Activated CD4-positive, alpha-beta T cell treated with anti-CD3 and anti-CD28 coated beads, Interleukin-2, amount 50 U/mL, for 48 hours (primary cell): ENCODE results near the gene CFAP69.

Source experiments
- DNase-seq, 2 experiments: peaks; one replicate each; pipeline ENCODE4 v3.0.0-alpha.2; 2020

The CFAP69 gene, protein sequence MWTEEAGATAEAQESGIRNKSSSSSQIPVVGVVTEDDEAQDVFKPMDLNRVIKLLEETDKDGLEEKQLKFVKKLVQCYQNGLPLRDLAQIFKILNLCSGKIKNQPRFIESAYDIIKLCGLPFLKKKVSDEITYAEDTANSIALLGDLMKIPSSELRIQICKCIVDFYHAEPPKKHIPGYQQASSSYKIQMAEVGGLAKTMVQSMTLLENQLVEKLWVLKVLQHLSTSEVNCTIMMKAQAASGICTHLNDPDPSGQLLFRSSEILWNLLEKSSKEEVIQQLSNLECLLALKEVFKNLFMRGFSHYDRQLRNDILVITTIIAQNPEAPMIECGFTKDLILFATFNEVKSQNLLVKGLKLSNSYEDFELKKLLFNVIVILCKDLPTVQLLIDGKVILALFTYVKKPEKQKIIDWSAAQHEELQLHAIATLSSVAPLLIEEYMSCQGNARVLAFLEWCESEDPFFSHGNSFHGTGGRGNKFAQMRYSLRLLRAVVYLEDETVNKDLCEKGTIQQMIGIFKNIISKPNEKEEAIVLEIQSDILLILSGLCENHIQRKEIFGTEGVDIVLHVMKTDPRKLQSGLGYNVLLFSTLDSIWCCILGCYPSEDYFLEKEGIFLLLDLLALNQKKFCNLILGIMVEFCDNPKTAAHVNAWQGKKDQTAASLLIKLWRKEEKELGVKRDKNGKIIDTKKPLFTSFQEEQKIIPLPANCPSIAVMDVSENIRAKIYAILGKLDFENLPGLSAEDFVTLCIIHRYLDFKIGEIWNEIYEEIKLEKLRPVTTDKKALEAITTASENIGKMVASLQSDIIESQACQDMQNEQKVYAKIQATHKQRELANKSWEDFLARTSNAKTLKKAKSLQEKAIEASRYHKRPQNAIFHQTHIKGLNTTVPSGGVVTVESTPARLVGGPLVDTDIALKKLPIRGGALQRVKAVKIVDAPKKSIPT

DNA sequence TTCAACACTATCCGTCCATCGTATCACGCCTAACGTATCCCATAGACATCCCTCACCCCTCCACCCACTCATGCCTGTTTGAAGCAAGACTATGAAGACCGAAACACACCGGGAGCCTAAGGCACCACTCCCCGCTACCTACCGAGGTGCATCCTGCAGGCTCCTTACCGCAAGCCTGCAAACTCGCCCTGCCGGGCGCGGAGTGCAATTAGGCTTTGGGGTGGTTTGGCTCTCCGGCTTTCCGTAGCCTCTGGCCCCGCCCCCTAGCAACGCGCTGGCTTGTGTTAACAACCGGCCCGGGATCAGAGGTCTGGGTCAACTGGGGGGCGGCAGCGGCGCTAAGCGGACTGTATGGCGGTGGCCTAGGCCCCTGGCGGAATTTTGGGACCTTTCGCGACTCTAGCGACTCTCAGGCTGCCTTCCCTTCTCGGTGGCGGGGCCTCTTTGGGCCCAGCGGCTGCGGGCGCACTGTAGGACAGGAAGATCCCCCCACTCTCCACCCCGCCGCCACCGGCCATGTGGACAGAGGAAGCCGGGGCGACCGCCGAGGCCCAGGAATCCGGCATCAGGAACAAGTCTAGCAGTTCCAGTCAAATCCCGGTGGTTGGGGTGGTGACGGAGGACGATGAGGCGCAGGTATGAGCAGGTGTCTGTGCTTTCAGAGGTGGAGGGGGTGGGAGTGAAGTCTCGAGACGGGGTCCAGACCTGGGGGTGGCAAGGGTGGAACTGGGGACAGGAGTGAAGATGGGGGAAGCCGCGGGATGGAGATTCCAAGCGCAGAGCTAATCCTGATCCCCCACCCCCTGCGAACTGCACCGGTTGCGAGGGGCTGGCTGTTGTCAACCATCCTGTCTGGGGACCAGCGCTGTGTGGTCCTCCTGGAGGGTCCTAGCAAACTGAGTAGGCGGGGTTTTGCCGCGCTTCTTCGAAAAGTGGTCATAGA, at the start of gene CFAP69:
Gene CFAP69 (plus strand): TSS at position 266 of the 943 bp plus-strand sequence. CDS start 251 bp downstream, at position 517.
- peak; percentile 92 to 93 for DNase-seq

DNA sequence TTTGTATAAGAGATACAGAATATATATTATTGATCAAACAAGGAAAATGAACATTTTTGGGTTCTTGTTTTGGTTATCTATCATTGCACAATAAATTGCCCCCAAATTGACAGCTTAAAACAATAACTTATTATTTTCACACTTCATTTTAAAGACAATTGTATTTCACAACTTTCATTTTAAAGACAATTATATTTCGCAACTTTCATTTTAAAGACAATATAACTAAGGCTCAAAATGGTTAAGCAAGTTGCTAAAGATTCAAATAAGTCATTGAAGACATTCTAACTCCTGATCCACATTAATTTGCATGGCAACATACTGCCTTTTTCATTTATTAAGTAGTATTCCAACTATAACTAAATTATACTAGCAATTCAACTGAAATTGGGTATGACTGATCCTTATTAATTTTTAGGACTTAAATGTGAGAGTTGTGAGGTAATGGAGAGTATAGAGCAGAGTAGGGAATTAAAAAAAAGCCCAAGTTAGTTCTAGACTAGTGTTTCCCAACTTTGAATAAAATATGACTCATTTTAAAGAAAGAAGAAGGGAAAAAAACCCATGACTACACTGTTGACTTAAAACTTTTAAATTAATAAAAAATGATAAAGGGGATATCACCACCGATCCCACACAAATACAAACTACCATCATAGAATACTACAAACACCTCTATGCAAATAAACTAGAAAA, 43.3 kb upstream of the CFAP69 start:
- no peak for DNase-seq

DNA sequence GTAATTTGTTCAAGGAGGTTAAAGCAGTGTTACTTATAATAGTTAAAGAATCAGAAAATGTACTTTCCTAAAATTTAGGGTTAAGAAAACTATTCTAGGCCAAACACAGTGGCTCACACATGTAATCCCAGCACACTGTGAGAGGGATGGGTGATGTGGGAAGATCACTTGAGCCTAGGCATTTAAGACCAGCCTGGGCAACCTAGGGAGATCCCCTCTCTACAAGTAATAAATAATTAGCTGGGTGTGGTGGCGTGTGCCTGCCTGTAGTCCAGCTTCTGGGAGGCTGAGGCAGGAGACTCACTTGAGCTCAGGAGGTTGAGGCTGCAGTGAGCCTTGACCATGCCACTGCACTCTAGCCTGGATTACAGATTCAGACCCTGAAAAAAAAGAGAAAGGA, 37.0 kb upstream of the CFAP69 start:
- DNase-seq: no peak

DNA sequence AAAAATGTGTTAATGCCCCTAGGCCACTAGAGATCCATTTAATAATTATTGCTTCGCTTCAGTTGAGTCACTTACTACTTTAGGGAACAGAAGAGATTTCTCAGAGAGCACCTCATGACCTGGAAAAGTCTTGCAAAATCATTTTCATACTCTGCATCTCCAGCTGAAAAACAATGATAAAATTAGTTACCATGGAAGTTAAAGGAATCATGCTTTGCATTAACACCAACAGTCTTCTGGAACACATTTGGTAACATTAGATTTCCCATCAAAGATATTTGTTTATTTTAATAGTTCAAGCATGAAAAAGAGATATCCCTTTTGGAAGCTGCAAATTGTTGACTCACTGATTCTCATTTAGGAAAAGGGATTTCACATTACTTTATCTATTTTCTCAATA, 35.2 kb upstream of the CFAP69 start:
- no peak for DNase-seq

DNA sequence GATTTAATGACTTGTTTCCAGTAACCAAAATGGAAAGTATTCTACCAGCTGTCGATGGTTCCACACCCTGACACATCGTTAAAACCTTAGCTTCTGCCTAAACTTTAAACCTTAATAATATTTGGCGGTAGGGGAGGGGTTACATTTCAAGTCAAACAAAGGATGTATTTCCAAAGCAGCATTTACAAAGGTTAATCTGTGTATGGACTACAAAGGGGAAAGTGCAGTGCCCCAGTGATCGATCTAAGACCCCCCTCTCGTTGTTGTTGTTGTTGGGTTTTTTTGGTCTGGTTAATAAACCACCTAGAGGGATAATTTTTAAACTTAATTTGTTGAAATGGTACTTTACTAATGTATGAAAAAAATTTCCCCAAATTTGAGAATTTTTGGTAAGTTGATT, 34.5 kb upstream of the CFAP69 start:
- no peak for DNase-seq

DNA sequence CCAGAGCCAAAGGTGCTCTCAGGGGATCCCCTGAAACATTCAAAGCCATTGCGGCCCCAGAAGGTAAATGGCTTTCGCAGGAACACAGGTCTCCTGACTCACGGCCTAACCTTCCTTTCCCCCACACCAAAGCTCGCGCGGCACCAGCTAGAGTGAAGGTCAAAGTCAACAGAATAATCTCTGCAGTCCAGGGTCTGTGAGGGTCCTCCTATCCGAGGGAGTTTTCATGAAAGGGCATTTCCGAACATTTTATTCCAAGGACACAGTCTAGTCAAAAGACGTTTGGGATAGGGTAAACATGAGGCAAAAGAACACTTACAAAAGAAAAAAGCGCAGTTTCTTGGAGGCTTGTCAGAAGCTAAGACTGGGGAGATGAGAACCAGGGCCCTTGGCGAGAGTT, 34.0 kb upstream of the CFAP69 start:
- DNase-seq: no peak

DNA sequence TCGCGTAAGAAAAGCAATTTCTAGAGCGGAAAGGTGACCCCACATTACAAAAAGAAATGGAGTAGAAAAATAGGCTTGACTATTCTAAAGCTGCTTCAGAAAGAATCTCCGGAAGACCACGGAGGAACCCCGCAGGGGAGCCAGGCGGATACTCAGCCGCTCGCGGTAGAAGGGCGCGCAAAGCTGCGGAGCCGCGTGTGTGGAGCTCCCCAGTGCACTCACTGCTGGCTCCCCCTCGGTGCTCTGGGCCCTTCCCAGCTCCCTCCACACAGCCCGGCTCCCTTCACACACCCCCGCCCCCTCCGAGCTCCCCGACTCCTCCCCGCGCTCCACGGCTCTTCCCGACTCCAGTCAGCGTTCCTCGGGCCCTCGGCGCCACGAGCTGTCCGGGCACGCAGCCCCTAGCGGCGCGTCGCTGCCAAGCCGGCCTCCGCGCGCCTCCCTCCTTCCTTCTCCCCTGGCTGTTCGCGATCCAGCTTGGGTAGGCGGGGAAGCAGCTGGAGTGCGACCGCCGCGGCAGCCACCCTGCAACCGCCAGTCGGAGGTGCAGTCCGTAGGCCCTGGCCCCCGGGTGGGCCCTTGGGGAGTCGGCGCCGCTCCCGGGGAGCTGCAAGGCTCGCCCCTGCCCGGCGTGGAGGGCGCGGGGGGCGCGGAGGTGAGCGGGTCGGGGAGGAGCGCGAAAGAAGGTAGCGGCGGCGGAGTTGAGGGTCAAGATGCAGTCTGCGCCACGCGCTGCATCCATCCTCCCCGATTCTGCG, 33.4 kb upstream of the CFAP69 start, which contains the start of gene STEAP2:
Gene STEAP2 (plus strand): TSS at position 350 of the 758 bp plus-strand sequence. CDS start 13,343 bp downstream, outside the sequence.
- DNase-seq: peak; percentile 44 to 48

DNA sequence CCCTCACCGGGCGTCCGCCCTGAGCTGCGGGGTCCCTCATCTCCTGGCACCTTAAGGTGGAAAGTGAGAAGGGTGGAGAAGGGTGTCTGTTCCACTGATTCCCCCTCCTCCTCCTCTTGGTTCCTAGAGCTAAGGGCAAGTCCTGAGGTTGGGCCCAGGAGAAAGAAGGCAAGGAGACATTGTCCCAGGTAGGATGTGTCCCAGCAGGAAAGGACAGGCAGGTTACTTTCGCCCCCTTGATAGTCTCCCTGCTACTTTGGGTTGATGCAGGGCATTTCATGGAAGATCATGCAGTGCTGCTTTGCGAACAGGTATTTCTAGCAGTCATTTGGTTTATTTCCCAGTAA, 32.9 kb upstream of the CFAP69 start:
- no peak for DNase-seq

DNA sequence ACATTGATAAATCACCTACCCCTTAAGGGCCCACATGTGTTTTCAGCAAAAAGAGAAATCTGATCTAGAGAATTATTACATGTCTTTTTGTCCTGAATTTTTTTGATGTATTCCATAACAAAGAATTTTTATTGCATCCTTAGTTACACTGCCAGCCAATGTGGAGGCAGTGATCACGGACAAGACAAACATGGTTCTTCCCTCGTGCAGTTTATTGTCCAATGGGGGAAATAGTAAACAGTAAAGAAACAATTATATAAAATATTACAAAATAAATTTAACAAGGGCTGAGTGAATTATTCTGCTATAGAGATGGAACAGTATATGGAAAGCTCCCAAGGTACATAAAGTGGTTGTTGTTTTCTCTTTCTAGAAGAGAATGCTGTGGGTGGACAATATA, 31.5 kb upstream of the CFAP69 start:
- DNase-seq: no peak

DNA sequence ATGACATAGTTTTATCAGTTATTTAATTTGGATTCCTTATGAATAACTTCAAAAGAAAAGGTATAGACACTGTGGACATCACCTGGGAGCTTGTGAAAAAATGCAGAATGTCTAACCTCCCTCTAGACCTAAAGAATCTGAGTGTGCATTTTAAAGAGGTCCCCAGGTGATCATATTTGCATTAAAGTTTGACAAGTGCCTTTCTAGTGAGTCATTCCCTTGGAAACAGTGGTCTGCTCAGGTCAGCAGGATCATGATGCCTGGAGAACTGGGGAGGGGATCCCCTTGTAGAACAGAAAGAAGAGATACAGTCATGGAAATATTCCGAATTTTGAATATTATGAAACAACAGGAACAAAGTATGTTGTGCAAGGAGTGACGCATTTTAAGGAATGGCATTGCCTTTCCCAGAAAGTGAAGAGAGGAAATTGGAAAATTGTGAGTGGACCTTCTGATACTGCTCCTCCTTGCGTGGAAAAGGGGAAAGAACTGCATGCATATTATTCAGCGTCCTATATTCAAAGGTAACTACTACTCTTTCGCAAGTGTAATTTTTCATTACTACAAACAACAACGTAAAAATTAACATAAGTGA, 28.8 kb upstream of the CFAP69 start:
- no peak for DNase-seq

DNA sequence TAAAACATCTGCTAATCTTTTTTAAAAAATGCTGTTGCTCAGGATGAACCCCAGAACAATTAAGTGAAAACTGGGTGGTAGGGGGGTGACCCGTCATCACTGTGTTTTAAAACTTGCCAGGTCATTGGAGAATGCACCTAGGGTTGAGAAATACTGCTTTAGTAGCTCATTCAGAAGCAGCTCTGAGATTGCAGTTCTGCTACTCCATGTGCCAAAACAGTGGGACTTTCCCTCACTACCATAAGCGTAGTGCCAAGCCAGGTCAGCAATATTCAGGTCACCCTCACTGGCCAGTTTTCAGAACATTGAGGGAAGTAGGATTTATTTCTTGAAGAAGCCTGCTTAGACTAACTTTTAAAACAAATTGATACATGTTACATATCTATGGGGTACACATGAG, 28.2 kb upstream of the CFAP69 start:
- no peak for DNase-seq

DNA sequence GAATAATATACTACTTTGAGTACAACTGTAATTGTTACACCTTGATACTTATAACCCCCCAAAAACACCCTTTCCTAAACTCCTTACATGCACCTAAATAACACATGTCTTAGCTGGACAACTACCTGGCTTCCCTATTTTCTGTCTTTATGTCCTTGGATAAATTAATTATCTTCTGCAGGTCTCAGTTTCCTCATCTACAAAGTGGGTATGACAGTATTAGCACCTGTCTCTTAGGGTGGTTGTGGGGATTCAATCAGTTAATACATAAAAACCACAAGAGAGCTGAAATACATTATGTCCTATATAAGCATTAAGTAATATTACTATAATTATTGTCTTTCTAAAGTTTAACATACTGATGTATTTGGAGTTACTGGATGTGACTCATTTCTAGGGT, 22.6 kb upstream of the CFAP69 start:
- no peak for DNase-seq

DNA sequence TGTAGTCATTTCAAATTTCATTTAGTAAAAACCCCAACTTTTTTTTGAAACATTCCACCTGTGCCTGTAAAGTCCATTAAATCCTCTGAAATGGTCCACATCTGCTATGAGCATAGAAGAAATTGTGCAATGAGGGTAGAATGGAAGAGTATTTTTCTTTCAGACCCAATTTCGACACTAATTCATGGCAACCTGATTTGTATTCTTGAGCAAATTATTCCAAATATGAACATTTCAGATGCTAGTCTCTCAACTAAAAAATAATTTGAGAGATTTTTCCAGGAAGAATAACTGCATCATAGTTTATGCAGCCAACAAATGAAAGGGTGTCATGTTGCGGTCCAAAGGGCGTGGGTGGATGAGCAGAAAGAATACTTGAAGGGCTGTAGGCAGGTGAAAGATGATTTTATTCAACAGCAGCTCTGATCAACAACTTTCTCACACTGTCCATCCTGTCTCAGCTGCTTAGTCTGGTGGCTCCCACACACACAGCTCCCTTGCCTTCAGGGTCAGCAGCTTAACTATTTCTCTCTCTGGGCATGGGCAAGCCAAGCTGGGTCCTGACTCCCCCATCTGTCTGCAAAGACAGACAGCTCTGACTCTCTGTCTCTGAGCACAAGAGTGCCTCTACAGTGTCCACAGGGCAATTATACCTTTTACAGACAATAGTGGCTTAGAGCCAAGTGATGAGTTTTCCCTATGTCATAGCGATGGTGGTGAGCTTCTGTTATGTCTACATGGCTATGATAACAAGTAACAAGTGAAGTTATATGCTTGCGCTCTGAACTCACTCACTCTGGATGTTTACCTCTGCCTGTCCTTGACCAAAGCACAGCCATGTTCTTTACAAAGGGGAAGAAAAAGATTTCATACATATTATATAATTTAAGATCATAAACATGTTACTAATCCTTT, 21.9 kb upstream of the CFAP69 start:
- no peak for DNase-seq

DNA sequence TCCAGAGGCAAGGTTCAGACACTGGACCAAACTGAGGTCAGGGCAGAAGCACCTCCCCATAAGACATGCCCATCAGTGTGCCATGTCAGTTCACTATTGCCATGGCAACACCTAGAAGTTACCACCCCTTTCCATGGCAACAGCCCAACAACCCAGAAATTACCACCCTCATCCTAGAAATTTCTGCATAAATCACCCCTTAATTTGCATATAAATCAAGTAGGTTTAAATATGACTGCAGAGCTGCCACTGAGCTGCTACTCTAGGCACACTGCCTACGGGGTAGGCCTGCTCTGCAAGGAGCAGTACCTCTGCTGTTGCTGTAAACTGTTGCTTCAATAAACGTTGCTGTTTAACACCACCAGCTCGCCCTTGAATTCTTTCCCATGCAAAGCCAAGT, 20.8 kb upstream of the CFAP69 start:
- DNase-seq: no peak

DNA sequence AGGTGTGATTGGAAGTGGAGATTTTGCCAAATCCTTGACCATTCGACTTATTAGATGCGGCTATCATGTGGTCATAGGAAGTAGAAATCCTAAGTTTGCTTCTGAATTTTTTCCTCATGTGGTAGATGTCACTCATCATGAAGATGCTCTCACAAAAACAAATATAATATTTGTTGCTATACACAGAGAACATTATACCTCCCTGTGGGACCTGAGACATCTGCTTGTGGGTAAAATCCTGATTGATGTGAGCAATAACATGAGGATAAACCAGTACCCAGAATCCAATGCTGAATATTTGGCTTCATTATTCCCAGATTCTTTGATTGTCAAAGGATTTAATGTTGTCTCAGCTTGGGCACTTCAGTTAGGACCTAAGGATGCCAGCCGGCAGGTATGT, 19.8 kb upstream of the CFAP69 start:
- DNase-seq: no peak

DNA sequence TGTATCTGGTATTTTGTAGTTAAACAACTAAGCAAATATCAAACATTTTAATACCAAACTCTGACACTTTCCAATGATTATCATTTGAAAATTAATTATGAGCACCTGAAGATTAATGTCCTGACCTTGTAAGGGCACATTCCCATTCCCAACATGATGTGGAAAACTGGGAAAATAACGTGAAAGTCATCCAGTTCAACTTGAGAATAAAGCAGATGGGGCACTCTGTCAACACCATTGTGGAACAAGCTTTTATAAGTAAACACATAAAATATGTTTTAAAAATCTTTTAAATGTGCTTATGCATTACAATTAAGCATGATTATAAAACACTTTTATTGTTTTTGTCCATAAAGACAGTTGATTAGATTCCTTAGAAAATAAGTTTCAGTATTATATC, 19.4 kb upstream of the CFAP69 start:
- no peak for DNase-seq

DNA sequence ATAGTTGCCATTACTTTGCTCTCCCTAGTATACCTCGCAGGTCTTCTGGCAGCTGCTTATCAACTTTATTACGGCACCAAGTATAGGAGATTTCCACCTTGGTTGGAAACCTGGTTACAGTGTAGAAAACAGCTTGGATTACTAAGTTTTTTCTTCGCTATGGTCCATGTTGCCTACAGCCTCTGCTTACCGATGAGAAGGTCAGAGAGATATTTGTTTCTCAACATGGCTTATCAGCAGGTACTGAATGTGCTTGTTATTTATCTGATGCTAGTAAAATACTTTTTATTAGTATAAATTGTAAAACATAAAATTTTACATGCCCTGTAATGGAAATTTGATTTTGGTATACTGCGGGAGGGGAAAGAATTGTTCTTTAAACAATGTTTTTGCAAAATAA, 17.7 kb upstream of the CFAP69 start:
- DNase-seq: no peak

DNA sequence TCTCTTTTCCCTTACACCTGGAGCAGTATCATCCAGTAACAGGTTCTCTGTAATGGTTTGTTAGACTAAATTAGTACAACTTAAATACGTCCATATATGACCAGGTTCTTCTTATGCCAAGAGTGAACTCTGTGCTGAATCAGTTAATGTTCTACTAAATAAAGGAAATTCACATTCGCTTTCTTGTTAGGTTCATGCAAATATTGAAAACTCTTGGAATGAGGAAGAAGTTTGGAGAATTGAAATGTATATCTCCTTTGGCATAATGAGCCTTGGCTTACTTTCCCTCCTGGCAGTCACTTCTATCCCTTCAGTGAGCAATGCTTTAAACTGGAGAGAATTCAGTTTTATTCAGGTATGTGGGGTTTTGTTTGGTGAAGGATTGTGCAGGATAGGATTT, 15.3 kb upstream of the CFAP69 start:
- DNase-seq: no peak

DNA sequence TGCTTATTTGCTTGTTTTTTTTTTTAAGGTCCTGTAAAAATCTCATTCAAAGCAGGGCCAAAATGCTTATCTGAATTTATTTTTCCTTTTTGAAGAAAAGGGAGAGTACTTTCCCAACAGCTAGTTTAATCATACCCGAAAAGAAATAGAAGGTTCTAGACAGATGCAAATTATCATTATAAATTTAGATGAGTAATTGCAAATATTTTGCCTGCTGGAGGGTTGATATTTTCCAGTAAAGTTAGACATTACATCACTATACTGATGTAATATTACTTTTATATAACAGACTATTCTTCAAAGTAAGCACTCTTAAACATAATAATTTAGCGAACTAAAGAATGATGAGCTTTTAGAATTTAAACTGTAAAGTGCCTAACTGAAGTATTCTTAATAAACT, 14.1 kb upstream of the CFAP69 start:
- no peak for DNase-seq

DNA sequence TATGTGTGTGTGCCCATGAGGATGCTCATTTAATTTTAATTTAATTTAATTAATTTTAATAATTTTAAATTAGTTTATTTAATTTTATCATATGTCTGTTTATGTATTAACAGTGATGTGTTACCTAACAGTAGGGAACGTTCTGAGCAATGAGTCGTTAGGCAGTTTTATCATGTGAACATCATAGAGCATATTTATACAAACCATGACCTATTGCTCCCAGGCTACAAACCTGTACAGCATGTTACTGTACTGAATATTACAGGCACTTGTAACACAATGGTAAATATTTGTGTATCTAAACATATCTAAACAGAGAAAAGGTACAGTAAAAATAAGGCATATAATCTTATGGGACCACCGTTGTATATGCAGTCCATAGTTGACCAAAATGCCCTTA, 13.7 kb upstream of the CFAP69 start:
- no peak for DNase-seq
